HL-60 (cell line): ENCODE data around the gene ZBTB7C.

ENCODE experiments used
- POLR2AphosphoS5 ChIP-seq: IDR thresholded peaks from 2 replicates; pipeline ENCODE4 v1.6.1; 2012; ENCODE audit warnings: low read depth
- REST ChIP-seq: IDR thresholded peaks from 2 replicates; pipeline ENCODE4 v1.6.1; 2012; ENCODE audit warnings: low read depth; ENCODE audit not compliant: insufficient replicate concordance

- TF ChIP-seq POLR2AphosphoS5 (no peak), REST (no peak)
Measured at GRCh38 chr18:48037481-48038271, 371.5 kb downstream of the ZBTB7C start.
